Measurements from ENCODE around the gene AMFR.

DNA sequence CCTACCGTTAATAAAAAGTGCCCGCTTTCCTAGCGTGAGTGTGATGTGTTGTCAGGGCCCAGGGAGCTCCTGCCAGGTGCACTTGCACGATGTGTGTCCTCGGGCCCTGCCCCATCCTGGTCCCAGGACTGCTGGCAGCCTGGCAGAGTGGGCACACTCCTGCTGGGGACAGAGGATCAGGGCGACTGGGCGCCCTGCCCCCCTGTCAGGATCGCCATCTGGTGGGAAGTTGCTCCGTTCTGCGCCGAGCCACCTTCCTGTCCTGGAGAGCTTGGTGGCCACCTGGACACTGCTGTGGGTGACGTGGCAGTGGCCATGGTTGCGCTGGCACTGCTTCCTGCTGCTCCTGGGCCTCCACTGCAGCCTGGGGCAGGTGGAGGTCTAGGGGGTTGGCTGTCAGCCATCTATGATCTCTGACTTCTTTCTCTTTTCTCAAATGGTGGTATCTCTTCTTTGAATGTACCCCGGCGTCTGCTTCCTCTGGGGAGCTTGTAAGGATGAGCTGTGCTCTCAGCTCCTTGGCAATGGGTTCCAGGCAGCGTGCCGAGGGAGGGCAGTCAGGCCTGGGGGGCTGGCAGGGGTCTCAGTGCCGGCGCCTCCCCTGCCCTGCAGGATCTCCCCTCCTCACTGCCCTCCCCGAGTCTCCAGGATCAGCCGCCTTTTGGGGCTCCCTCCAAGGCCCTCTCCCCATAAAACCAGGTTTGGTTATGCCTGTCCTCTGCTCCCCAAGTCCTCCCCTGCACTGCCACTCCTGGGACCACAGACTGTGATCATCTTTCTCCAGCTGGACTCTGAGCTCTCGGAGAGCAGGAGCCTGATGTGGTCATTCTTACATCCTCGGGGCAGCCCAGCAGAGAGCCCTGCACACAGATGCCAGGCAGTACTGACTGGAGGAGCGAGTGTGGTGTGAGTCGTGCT, 76.9 kb downstream of the AMFR start:
- TF ChIP-seq, protein P1, sequence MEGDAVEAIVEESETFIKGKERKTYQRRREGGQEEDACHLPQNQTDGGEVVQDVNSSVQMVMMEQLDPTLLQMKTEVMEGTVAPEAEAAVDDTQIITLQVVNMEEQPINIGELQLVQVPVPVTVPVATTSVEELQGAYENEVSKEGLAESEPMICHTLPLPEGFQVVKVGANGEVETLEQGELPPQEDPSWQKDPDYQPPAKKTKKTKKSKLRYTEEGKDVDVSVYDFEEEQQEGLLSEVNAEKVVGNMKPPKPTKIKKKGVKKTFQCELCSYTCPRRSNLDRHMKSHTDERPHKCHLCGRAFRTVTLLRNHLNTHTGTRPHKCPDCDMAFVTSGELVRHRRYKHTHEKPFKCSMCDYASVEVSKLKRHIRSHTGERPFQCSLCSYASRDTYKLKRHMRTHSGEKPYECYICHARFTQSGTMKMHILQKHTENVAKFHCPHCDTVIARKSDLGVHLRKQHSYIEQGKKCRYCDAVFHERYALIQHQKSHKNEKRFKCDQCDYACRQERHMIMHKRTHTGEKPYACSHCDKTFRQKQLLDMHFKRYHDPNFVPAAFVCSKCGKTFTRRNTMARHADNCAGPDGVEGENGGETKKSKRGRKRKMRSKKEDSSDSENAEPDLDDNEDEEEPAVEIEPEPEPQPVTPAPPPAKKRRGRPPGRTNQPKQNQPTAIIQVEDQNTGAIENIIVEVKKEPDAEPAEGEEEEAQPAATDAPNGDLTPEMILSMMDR (optimal IDR thresholded peaks at IDR 0.05 in 1 of 3, IDR thresholded peaks at IDR 0.05 in 1 of 3, conservative IDR thresholded peaks at IDR 0.05 in 1 of 3; ENCODE audit: extremely low read depth in 1 of 3, insufficient read depth in 2 of 3, low read length in 3 of 3): no peak
- TF ChIP-seq EZH2 (IDR thresholded peaks at IDR 0.05; ENCODE audit: low read length): no peak

Measured in keratinocyte (primary cell).